SK-N-SH (cell line): Measurements from ENCODE around the gene ATXN7. TPM values are rescaled to one million over a fixed set of nuclear protein-coding genes. Genes with fewer than 3 reads are reported as not detected.

Experiments
- CHD2 ChIP-seq: fragments of 150-350 bp; IDR thresholded peaks from 2 replicates; pipeline ENCODE4 v1.6.1; 2018; ENCODE audit warnings: low read length; ENCODE audit not compliant: partially characterized antibody
- CTCF ChIP-seq: fragments of 200-600 bp; sonication (generic); IDR thresholded peaks from 2 replicates; pipeline ENCODE4 v1.6.1; 2017; ENCODE audit warnings: antibody characterized with exemption, mild to moderate bottlenecking, moderate library complexity
- FOXJ3 ChIP-seq: sonication (generic); formaldehyde crosslinking; IDR thresholded peaks from 2 replicates; pipeline ENCODE4 v1.5.1; 2020; ENCODE audit warnings: mild to moderate bottlenecking, missing genetic modification reagents
- FOXM1 ChIP-seq: IDR thresholded peaks from 2 replicates; pipeline ENCODE4 v1.4.0; 2012; ENCODE audit warnings: low read depth, mild to moderate bottlenecking
- GATA2 ChIP-seq: sonication (generic); formaldehyde crosslinking; IDR thresholded peaks from 2 replicates; pipeline ENCODE4 v1.5.0; 2020; ENCODE audit warnings: mild to moderate bottlenecking, missing genetic modification reagents
- MAX ChIP-seq: IDR thresholded peaks from 2 replicates; pipeline ENCODE4 v1.4.0; 2012; ENCODE audit warnings: low read depth
- NRF1 ChIP-seq: IDR thresholded peaks from 2 replicates; pipeline ENCODE4 v1.6.1; 2012; ENCODE audit warnings: low read depth, mild to moderate bottlenecking, low read length
- POLR2AphosphoS5 ChIP-seq: IDR thresholded peaks from 2 replicates; pipeline ENCODE4 v1.6.1; 2012; ENCODE audit warnings: low read depth, low read length
- RXRA ChIP-seq: IDR thresholded peaks from 2 replicates; pipeline ENCODE4 v1.4.0; 2012; ENCODE audit warnings: low read depth, mild to moderate bottlenecking, borderline replicate concordance
- TAF1 ChIP-seq: IDR thresholded peaks from 2 replicates; pipeline ENCODE4 v1.6.1; 2012; ENCODE audit warnings: low read depth, mild to moderate bottlenecking, low read length, moderate library complexity, borderline replicate concordance
- TCF12 ChIP-seq: IDR thresholded peaks from 2 replicates; pipeline ENCODE4 v1.4.0; 2012
- TEAD4 ChIP-seq: IDR thresholded peaks from 2 replicates; pipeline ENCODE4 v1.4.0; 2012; ENCODE audit warnings: mild to moderate bottlenecking, borderline replicate concordance; ENCODE audit not compliant: insufficient read depth
- polyA plus RNA-seq, 3 experiments: library from polyadenylated mRNA; depleted of rRNA; stranded (reverse); fragments of >200 nt; gene quantifications; 2 replicates each; pipeline ENCODE4 v1.2.3, GENCODE V29; 2012
- TF ChIP-seq, protein P1 (sequence below): IDR thresholded peaks from 2 replicates; pipeline ENCODE4; 2012
- TF ChIP-seq, protein P2 (sequence below): IDR thresholded peaks from 2 replicates; pipeline ENCODE4 v1.6.1; 2012; ENCODE audit warnings: mild to moderate bottlenecking, low read depth, low read length, moderate library complexity

The ATXN7 gene
- polyA plus RNA-seq, 1 of the 3 experiments (the other 2 are of a cell fraction): 6.2 TPM

DNA sequence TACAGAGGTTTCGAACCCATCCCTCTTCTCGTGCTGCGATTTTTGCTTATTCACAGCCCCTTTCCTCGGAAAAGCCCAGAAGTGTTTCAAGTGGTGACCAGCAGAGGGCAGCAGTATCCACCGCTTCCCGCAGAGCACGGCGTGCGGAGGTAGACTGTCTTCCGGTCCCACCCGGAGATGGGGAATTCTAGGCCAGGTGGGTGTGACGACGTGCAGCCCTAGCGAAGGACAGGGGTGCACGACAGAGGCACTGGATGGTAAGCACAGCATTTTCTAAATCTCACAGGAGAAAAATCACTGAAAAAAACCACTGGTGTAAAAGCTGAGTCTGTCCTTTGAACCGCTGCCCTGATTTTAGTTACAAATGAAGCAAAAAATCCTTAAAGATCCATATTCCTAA lies 167.1 kb downstream of the ATXN7 start (continued):
- TF ChIP-seq POLR2AphosphoS5 (no peak), GATA2 (CRISPR knock-in tag) (no peak), CTCF (peak; percentile 88), MAX (peak; percentile 72), TEAD4 (no peak), RXRA (no peak; the same call in 1 of the 2 replicates), FOXJ3 (CRISPR knock-in tag) (no peak), TCF12 (peak; percentile 22; the same call in 1 of the 2 replicates), TAF1 (no peak), NRF1 (no peak), FOXM1 (no peak), CHD2 (no peak)
- TF ChIP-seq, protein P1, sequence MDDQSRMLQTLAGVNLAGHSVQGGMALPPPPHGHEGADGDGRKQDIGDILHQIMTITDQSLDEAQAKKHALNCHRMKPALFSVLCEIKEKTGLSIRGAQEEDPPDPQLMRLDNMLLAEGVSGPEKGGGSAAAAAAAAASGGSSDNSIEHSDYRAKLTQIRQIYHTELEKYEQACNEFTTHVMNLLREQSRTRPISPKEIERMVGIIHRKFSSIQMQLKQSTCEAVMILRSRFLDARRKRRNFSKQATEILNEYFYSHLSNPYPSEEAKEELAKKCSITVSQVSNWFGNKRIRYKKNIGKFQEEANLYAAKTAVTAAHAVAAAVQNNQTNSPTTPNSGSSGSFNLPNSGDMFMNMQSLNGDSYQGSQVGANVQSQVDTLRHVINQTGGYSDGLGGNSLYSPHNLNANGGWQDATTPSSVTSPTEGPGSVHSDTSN: no peak
- TF ChIP-seq, protein P2, sequence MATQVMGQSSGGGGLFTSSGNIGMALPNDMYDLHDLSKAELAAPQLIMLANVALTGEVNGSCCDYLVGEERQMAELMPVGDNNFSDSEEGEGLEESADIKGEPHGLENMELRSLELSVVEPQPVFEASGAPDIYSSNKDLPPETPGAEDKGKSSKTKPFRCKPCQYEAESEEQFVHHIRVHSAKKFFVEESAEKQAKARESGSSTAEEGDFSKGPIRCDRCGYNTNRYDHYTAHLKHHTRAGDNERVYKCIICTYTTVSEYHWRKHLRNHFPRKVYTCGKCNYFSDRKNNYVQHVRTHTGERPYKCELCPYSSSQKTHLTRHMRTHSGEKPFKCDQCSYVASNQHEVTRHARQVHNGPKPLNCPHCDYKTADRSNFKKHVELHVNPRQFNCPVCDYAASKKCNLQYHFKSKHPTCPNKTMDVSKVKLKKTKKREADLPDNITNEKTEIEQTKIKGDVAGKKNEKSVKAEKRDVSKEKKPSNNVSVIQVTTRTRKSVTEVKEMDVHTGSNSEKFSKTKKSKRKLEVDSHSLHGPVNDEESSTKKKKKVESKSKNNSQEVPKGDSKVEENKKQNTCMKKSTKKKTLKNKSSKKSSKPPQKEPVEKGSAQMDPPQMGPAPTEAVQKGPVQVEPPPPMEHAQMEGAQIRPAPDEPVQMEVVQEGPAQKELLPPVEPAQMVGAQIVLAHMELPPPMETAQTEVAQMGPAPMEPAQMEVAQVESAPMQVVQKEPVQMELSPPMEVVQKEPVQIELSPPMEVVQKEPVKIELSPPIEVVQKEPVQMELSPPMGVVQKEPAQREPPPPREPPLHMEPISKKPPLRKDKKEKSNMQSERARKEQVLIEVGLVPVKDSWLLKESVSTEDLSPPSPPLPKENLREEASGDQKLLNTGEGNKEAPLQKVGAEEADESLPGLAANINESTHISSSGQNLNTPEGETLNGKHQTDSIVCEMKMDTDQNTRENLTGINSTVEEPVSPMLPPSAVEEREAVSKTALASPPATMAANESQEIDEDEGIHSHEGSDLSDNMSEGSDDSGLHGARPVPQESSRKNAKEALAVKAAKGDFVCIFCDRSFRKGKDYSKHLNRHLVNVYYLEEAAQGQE: no peak
